ENCODE results near the gene GRIA3. TPM values are rescaled to one million over a fixed set of nuclear protein-coding genes. Genes with fewer than 3 reads are reported as not detected.

The GRIA3 gene
- total RNA-seq, 1 experiment from 2014 or later = 1.4 TPM

DNA sequence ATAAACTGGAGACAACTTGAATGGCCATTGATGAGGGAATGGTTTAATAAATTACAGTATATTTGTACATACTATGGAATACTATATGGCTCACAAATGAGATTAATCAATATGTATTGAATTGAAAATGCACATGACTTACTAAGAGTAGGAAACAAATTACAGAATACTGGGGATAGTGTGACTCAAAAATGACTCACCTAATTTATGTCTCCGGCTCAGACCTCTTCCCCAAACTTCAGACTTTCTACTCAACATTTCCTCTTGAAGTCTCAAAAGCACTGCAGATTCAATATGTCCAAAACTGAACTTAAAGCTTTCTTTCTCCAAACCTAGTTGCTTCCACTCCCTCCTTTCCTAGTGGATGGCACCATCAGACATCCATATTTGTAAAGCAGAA lies 28.8 kb upstream of the GRIA3 start:
- H3K79me1 ChIP-seq (ENCODE audit: insufficient read depth, low read depth, low read length, poor library complexity, severe bottlenecking) = no peaks in the 10 kb centered on the region
- no peak overlapping the region for H3K14ac ChIP-seq (ENCODE audit: insufficient read depth, low read length)
- peaks cover 6% of the 10 kb centered on the region for H3K9me3 ChIP-seq (ENCODE audit: control insufficient read depth, low read depth, low read length)
- no peak overlapping the region for H3K56ac ChIP-seq (ENCODE audit: insufficient read length, low read depth, low read length)
- H3K23me2 ChIP-seq (ENCODE audit: insufficient read length, low read depth, low read length, poor library complexity, severe bottlenecking) = no peaks in the 10 kb centered on the region
- WGBS (ENCODE audit: extremely low coverage, insufficient read length, low lambda C conversion rate) = no CpG with 5 or more reads among the region's 1 CpG
- no peak overlapping the region for H3K9ac ChIP-seq (ENCODE audit: extremely low read depth, insufficient read length, low read length)
- Mint-ChIP-seq H3K9me3 (peaks cover 7 to 58% of the 10 kb centered on the region in 2 experiments), H3K4me3 (no peak overlapping the region), H3K27me3 (ENCODE audit: low read depth) (no peaks in the 10 kb centered on the region), H3K27ac (no peak overlapping the region), H3K36me3 (ENCODE audit: insufficient read depth in 1 of 3, low read depth in 3 of 3) (no peaks in the 10 kb centered on the region; a peak in 1 of 7 replicates), H3K4me1 (no peaks in the 10 kb centered on the region)
- H3K4me2 ChIP-seq (ENCODE audit: insufficient read depth, insufficient read length, low read length) = no peak overlapping the region
- H3K18ac ChIP-seq (ENCODE audit: insufficient read length, low read depth, low read length) = no peak overlapping the region
- H4K20me1 ChIP-seq (ENCODE audit: control insufficient read depth, insufficient read depth, insufficient read length) = no peaks in the 10 kb centered on the region
- H3T11ph ChIP-seq (ENCODE audit: low read length) = no peak overlapping the region
- H3K79me2 ChIP-seq (ENCODE audit: insufficient read depth, low read length) = no peaks in the 10 kb centered on the region
- H4K91ac ChIP-seq (ENCODE audit: insufficient read length, low read depth, low read length) = no peak overlapping the region
- no peak overlapping the region for H3K4ac ChIP-seq (ENCODE audit: low read depth, low read length)
- no peak overlapping the region for H2AK5ac ChIP-seq (ENCODE audit: insufficient read length, low read length)
- H3K27me3 ChIP-seq (ENCODE audit: insufficient read depth, low read length) = no peaks in the 10 kb centered on the region
- H2BK120ac ChIP-seq (ENCODE audit: low read depth, low read length, poor library complexity, severe bottlenecking) = no peak overlapping the region
- no peak overlapping the region for H2BK15ac ChIP-seq (ENCODE audit: low read depth, low read length)
- no peak overlapping the region for H3K27ac ChIP-seq (ENCODE audit: insufficient read length, low read depth, low read length)
- no peak for DNase-seq
- no peak overlapping the region for H2BK20ac ChIP-seq (ENCODE audit: low read depth, low read length, poor library complexity, severe bottlenecking)
- no peaks in the 10 kb centered on the region for H3K4me1 ChIP-seq (ENCODE audit: insufficient read depth, low read length)
- no peak overlapping the region for H3K23ac ChIP-seq (ENCODE audit: insufficient read length, low read depth, low read length)
- no peak overlapping the region for H4K8ac ChIP-seq (replicated peaks; ENCODE audit: insufficient read length, low read depth, low read length)
- no peak overlapping the region for H2AFZ ChIP-seq (ENCODE audit: low read length)
- H2BK5ac ChIP-seq (ENCODE audit: insufficient read length, low read length) = no peak overlapping the region
- TF ChIP-seq, protein P1, sequence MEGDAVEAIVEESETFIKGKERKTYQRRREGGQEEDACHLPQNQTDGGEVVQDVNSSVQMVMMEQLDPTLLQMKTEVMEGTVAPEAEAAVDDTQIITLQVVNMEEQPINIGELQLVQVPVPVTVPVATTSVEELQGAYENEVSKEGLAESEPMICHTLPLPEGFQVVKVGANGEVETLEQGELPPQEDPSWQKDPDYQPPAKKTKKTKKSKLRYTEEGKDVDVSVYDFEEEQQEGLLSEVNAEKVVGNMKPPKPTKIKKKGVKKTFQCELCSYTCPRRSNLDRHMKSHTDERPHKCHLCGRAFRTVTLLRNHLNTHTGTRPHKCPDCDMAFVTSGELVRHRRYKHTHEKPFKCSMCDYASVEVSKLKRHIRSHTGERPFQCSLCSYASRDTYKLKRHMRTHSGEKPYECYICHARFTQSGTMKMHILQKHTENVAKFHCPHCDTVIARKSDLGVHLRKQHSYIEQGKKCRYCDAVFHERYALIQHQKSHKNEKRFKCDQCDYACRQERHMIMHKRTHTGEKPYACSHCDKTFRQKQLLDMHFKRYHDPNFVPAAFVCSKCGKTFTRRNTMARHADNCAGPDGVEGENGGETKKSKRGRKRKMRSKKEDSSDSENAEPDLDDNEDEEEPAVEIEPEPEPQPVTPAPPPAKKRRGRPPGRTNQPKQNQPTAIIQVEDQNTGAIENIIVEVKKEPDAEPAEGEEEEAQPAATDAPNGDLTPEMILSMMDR (conservative IDR thresholded peaks at IDR 0.05) = no peak
- H2BK12ac ChIP-seq (ENCODE audit: insufficient read length, low read depth, low read length) = no peak overlapping the region
- no peak overlapping the region for H4K5ac ChIP-seq (ENCODE audit: insufficient read length, low read depth, low read length)

Measured in H9 (cell line).